HL-60 (cell line): ENCODE measurements around the gene ABHD17B.

Experiments
- DNase-seq, 2 experiments: peaks; one replicate each; pipeline ENCODE4 v3.0.0-alpha.2; 2010 to 2020; ENCODE audit warnings: low read depth in 1 of 2, low spot score in 1 of 2
- H3K27ac ChIP-seq: fragments of 250-450 bp; sonication (Bioruptor Pico); replicated peaks from 2 replicates; pipeline ENCODE4 v1.5.1; 2020; ENCODE audit warnings: mild to moderate bottlenecking, moderate library complexity
- H3K27me3 ChIP-seq: fragments of 250-450 bp; sonication (Bioruptor Pico); 2 replicates; pipeline ENCODE4 v1.5.1; 2021; ENCODE audit warnings: mild to moderate bottlenecking, moderate library complexity; ENCODE audit not compliant: insufficient read depth, poor library complexity, severe bottlenecking
- H3K4me3 ChIP-seq: replicated peaks from 2 replicates; pipeline ENCODE4 v1.5.1; 2011; ENCODE audit warnings: mild to moderate bottlenecking, control low read depth, low read length; ENCODE audit not compliant: insufficient read depth
- GABPA ChIP-seq: IDR thresholded peaks from 2 replicates; pipeline ENCODE4 v1.6.1; 2012; ENCODE audit warnings: low read depth
- POLR2AphosphoS5 ChIP-seq: IDR thresholded peaks from 2 replicates; pipeline ENCODE4 v1.6.1; 2012; ENCODE audit warnings: low read depth
- SPI1 ChIP-seq: IDR thresholded peaks from 2 replicates; pipeline ENCODE4 v1.6.1; 2012; ENCODE audit warnings: low read depth, mild to moderate bottlenecking, borderline replicate concordance
- TF ChIP-seq, protein P1 (sequence below): IDR thresholded peaks from one replicate; pipeline ENCODE4 v1.5.1; 2011; ENCODE audit warnings: low read length, control low read depth, inconsistent platforms; ENCODE audit not compliant: insufficient read depth
- TF ChIP-seq, protein P2 (sequence below): IDR thresholded peaks from 2 replicates; pipeline ENCODE4 v1.6.1; 2012; ENCODE audit warnings: low read depth; ENCODE audit not compliant: insufficient replicate concordance

ABHD17B gene

DNA sequence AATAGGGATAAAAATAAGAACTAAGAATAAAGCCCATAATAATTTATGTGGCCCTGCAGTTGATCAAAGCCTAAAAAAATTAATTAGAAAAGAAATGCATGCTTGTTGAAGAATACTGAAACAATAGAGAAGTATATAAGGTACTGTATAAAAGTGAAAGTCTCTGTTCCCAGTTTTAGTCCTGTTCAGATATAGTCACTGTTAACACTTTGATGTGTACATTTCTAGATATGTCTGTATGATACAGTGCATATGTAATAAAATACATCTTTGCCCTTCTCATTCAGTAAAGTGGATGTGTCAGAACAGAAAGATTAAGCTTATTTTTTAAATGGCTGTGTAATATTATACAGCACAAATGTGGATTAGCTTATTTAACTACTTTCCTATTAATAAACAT lies 4.5 kb upstream of the ABHD17B start:
- no peak for TF ChIP-seq POLR2AphosphoS5
- no peak for TF ChIP-seq GABPA
- TF ChIP-seq, protein P1, sequence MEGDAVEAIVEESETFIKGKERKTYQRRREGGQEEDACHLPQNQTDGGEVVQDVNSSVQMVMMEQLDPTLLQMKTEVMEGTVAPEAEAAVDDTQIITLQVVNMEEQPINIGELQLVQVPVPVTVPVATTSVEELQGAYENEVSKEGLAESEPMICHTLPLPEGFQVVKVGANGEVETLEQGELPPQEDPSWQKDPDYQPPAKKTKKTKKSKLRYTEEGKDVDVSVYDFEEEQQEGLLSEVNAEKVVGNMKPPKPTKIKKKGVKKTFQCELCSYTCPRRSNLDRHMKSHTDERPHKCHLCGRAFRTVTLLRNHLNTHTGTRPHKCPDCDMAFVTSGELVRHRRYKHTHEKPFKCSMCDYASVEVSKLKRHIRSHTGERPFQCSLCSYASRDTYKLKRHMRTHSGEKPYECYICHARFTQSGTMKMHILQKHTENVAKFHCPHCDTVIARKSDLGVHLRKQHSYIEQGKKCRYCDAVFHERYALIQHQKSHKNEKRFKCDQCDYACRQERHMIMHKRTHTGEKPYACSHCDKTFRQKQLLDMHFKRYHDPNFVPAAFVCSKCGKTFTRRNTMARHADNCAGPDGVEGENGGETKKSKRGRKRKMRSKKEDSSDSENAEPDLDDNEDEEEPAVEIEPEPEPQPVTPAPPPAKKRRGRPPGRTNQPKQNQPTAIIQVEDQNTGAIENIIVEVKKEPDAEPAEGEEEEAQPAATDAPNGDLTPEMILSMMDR, result no peak
- no peak for TF ChIP-seq SPI1
- TF ChIP-seq, protein P2, sequence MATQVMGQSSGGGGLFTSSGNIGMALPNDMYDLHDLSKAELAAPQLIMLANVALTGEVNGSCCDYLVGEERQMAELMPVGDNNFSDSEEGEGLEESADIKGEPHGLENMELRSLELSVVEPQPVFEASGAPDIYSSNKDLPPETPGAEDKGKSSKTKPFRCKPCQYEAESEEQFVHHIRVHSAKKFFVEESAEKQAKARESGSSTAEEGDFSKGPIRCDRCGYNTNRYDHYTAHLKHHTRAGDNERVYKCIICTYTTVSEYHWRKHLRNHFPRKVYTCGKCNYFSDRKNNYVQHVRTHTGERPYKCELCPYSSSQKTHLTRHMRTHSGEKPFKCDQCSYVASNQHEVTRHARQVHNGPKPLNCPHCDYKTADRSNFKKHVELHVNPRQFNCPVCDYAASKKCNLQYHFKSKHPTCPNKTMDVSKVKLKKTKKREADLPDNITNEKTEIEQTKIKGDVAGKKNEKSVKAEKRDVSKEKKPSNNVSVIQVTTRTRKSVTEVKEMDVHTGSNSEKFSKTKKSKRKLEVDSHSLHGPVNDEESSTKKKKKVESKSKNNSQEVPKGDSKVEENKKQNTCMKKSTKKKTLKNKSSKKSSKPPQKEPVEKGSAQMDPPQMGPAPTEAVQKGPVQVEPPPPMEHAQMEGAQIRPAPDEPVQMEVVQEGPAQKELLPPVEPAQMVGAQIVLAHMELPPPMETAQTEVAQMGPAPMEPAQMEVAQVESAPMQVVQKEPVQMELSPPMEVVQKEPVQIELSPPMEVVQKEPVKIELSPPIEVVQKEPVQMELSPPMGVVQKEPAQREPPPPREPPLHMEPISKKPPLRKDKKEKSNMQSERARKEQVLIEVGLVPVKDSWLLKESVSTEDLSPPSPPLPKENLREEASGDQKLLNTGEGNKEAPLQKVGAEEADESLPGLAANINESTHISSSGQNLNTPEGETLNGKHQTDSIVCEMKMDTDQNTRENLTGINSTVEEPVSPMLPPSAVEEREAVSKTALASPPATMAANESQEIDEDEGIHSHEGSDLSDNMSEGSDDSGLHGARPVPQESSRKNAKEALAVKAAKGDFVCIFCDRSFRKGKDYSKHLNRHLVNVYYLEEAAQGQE, result no peak
- no peaks in the 10 kb centered on the region for H3K27me3 ChIP-seq
- H3K4me3 ChIP-seq, result no peak overlapping the region
- H3K27ac ChIP-seq, result no peak overlapping the region
- DNase-seq, result no peak

DNA sequence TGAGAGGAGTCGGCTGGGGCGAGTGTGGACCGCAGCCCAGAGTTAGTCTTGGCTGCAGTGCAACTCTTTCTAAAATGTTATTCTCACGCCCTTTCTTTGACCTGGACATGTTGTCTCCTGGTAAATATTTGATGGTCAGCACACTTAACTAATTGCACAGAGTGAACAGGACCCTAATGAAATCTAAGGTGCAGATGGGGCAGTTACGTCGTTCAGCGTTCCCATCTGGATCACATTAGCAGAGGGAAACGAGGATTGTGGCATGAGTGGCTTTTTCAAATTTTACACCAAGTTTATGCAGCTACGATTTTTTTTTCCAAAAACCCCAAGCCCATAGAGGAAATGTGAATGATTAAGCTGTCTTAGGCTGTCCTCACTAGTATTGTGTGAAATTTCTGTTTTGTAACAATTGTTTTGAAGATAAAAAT lies 929 bp upstream of the ABHD17B start:
- peak overlapping the region; percentile 74 for H3K4me3 ChIP-seq
- no peak for DNase-seq
- TF ChIP-seq GABPA, result no peak
- H3K27me3 ChIP-seq, result no peaks in the 10 kb centered on the region
- peak overlapping the region; percentile 68 for H3K27ac ChIP-seq

DNA sequence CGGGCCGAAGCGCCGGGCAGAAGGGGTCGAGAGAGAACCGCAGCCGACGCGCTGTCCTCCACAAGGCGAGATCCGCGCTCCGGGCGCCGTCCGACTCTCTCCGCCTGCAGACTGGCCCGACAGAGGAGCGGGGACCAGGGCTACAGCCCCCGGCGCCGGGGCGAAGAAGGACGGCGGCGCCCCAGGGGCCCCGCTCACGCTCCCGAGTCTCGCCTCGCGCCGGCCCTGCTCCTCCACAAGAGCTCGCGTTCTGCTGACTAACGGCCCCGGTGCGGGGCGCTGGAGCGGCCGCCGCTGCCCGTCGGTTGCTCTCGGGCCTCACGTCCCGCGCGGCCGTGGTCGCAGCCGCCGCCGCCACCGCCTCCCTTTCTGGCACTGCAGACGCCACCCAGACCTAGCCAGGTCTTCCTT lies 338 bp downstream of the ABHD17B start:
- Histone ChIP-seq H3K4me3 (peak overlapping the region; percentile 85), H3K27me3 (no peaks in the 10 kb centered on the region), H3K27ac (peak overlapping the region; percentile 82)
- DNase-seq, result no peak
- TF ChIP-seq POLR2AphosphoS5, result no peak
- TF ChIP-seq SPI1, result no peak
- TF ChIP-seq GABPA, result no peak
- TF ChIP-seq, protein P1, result no peak

DNA sequence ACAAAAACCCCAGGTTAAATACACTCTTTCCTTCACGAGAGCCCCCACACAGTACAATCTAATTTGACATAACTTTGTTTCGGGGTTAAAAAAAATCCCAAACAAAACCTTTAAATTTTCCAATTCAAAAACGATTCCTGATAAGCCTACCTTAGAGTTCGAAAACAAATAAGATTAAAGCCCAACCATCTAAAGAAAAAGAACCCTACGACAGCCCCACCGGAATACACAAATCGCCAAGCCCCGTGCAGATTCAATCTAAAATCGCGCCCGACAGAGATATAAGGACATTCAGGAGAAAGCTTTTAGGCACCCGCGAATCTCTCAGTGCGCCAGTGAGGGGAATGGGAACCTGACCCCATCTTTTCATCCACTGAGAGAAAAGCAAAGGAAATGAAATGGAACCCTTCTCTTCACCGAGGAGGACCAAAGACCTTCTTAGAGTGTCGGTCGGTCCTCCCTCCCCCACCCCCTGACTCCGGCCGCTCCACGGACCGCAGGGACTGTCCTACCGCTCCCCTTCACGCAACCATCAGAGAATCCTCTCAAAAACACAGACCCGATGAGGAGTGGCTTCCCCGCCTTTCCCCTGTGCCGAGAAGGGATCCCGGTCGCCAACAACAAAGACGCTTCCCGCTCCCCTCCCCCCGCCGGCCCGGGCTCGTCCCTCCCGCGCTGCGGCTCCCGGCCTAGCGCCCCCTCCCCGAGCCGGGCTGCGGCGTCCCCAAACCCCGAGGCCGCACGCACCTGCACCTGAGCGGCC lies 925 bp downstream of the ABHD17B start:
- H3K27ac ChIP-seq, result peak overlapping the region; percentile 82
- H3K27me3 ChIP-seq, result no peaks in the 10 kb centered on the region
- DNase-seq, result peak in 1 of 2 experiments; percentile 44
- H3K4me3 ChIP-seq, result peak overlapping the region; percentile 85
- TF ChIP-seq POLR2AphosphoS5 (no peak), GABPA (no peak)
- TF ChIP-seq, protein P2, result no peak
